Fibroblast of lung (primary cell): ENCODE data around the gene MAP1LC3B2. TPM values are rescaled to one million over a fixed set of nuclear protein-coding genes. Genes with fewer than 3 reads are reported as not detected.
A peak's percentile ranks its signal among the peaks of the same experiment; 100 is the strongest.

ENCODE experiments used
- DNase-seq, 2 donors: peaks; one replicate each; pipeline versions ENCODE4 v3.0.0 to v3.0.0-alpha.2; 2010; ENCODE audit warnings: low read depth in 2 of 2
- H2AFZ ChIP-seq: 2 replicates; pipeline ENCODE4 v1.5.1; 2012; ENCODE audit warnings: low read length, control low read depth, inconsistent platforms
- H3K27ac ChIP-seq: 2 replicates; pipeline ENCODE4 v1.5.1; 2011; ENCODE audit warnings: low read length, control low read depth; ENCODE audit not compliant: insufficient read depth
- H3K27me3 ChIP-seq: 2 replicates; pipeline ENCODE4 v1.5.1; 2011; ENCODE audit warnings: mild to moderate bottlenecking, low read length; ENCODE audit not compliant: control insufficient read depth, insufficient read depth
- H3K36me3 ChIP-seq: 2 replicates; pipeline ENCODE4 v1.5.1; 2011; ENCODE audit warnings: low read length; ENCODE audit not compliant: control insufficient read depth, insufficient read depth
- H3K4me1 ChIP-seq: 2 replicates; pipeline ENCODE4 v1.5.1; 2011; ENCODE audit warnings: low read length; ENCODE audit not compliant: control insufficient read depth, insufficient read depth; ENCODE audit errors: extremely low read depth
- H3K4me2 ChIP-seq: 2 replicates; pipeline ENCODE4 v1.5.1; 2011; ENCODE audit warnings: low read length, control low read depth; ENCODE audit not compliant: insufficient read depth; ENCODE audit errors: extremely low read depth
- H3K4me3 ChIP-seq, 4 experiments: fragments of 200-600 bp in 1 of 4; sonication (generic) in 1 of 4; replicated peaks in 1 of 4; 2 replicates each; pipeline ENCODE4 v1.5.1; 2011 to 2016; ENCODE audit warnings: low read length in 4 of 4, low read depth in 3 of 4, mild to moderate bottlenecking in 3 of 4, control low read depth in 2 of 4, inconsistent platforms in 1 of 4, mixed read lengths in 1 of 4; ENCODE audit not compliant: insufficient read depth in 1 of 4; ENCODE audit errors: control extremely low read depth in 1 of 4
- H3K79me2 ChIP-seq: 2 replicates; pipeline ENCODE4 v1.5.1; 2012; ENCODE audit warnings: mild to moderate bottlenecking, low read length, inconsistent platforms; ENCODE audit not compliant: control insufficient read depth, insufficient read depth
- H3K9ac ChIP-seq: 2 replicates; pipeline ENCODE4 v1.5.1; 2011; ENCODE audit warnings: mild to moderate bottlenecking, low read length, control low read depth; ENCODE audit not compliant: insufficient read depth
- H3K9me3 ChIP-seq: 2 replicates; pipeline ENCODE4 v1.5.1; 2012; ENCODE audit warnings: low read depth, low read length; ENCODE audit not compliant: control insufficient read depth, insufficient read depth
- H4K20me1 ChIP-seq: 2 replicates; pipeline ENCODE4 v1.5.1; 2011; ENCODE audit warnings: low read length; ENCODE audit not compliant: control insufficient read depth, insufficient read depth; ENCODE audit errors: extremely low read depth
- CTCF ChIP-seq, 2 donors: IDR thresholded peaks in 1 of 2; conservative IDR thresholded peaks in 1 of 2; 1 replicate in 1 of 2; 2 replicates in 1 of 2; pipeline ENCODE4 v1.5.1; 2011 to 2012; ENCODE audit warnings: low read length in 2 of 2, control low read depth in 1 of 2, inconsistent platforms in 1 of 2, low read depth in 1 of 2, mild to moderate bottlenecking in 1 of 2
- EZH2 ChIP-seq: IDR thresholded peaks from 2 replicates; pipeline ENCODE4 v1.5.1; 2012; ENCODE audit warnings: low read length, control low read depth, mild to moderate bottlenecking; ENCODE audit errors: missing control alignments
- polyA plus RNA-seq, 2 donors: library from polyadenylated mRNA; depleted of rRNA in 1 of 2; stranded (reverse) in 1 of 2; unstranded in 1 of 2; fragments of >200 nt; gene quantifications; 2 replicates each; pipeline ENCODE4 v1.2.1, GENCODE V29; 2011 to 2012; ENCODE audit warnings: missing spikeins in 1 of 2
- total RNA-seq: library from RNA; depleted of rRNA; stranded (reverse); fragments of >200 nt; gene quantifications from 2 replicates; pipeline ENCODE4 v1.2.1, GENCODE V29; 2014

Gene MAP1LC3B2
- total and polyA plus RNA-seq, 2 donors (not counting 1 experiment from before 2014, with no cell fraction given), result 1.2 TPM

GRCh38 chr12:116525418-116526001 is 33.7 kb upstream of the MAP1LC3B2 start:
- TF ChIP-seq EZH2, result no peak
- no peak for TF ChIP-seq CTCF (conservative IDR thresholded peaks at IDR 0.05 in 1 of 2, IDR thresholded peaks at IDR 0.05 in 1 of 2; ENCODE audit: low read depth in 1 of 2, low read length in 2 of 2)
- H3K27ac ChIP-seq, result peak overlapping the region; percentile 85
- H3K4me1 ChIP-seq, result peaks cover 21% of the 10 kb centered on the region
- H2AFZ ChIP-seq, result peak overlapping the region; percentile 77
- no peaks in the 10 kb centered on the region for H3K27me3 ChIP-seq
- peak overlapping the region; percentile 5 to 44 (median 18) for H3K4me3 ChIP-seq
- no peak overlapping the region for H3K9ac ChIP-seq
- H3K9me3 ChIP-seq, result no peaks in the 10 kb centered on the region
- peak overlapping the region; percentile 79 for H3K4me2 ChIP-seq
- no peaks in the 10 kb centered on the region for H3K36me3 ChIP-seq
- no peaks in the 10 kb centered on the region for H4K20me1 ChIP-seq
- DNase-seq, result peak; percentile 92 to 96
- no peaks in the 10 kb centered on the region for H3K79me2 ChIP-seq

- H3K4me1 ChIP-seq, result peaks cover 21% of the 10 kb centered on the region
- no peak overlapping the region for H3K27ac ChIP-seq
- H3K9me3 ChIP-seq, result no peaks in the 10 kb centered on the region
- H3K4me3 ChIP-seq, result no peak overlapping the region
- no peak overlapping the region for H2AFZ ChIP-seq
- H3K79me2 ChIP-seq, result no peaks in the 10 kb centered on the region
- DNase-seq, result peak; percentile 46 to 85
- no peaks in the 10 kb centered on the region for H3K27me3 ChIP-seq
- H4K20me1 ChIP-seq, result no peaks in the 10 kb centered on the region
- TF ChIP-seq EZH2, result no peak
- TF ChIP-seq CTCF (conservative IDR thresholded peaks at IDR 0.05 in 1 of 2, IDR thresholded peaks at IDR 0.05 in 1 of 2; ENCODE audit: low read depth in 1 of 2, low read length in 2 of 2), result no peak
- H3K36me3 ChIP-seq, result no peaks in the 10 kb centered on the region
- H3K4me2 ChIP-seq, result no peak overlapping the region
- no peak overlapping the region for H3K9ac ChIP-seq
Observed at GRCh38 chr12:116528065-116528464, 31.1 kb upstream of the MAP1LC3B2 start.

GRCh38 chr12:116528498-116528897 is 30.7 kb upstream of the MAP1LC3B2 start:
- no peaks in the 10 kb centered on the region for H3K27me3 ChIP-seq
- H3K4me2 ChIP-seq, result no peak overlapping the region
- H3K4me1 ChIP-seq, result peaks cover 21% of the 10 kb centered on the region
- no peak overlapping the region for H3K27ac ChIP-seq
- H4K20me1 ChIP-seq, result no peaks in the 10 kb centered on the region
- H3K9ac ChIP-seq, result no peak overlapping the region
- H2AFZ ChIP-seq, result no peak overlapping the region
- no peaks in the 10 kb centered on the region for H3K36me3 ChIP-seq
- DNase-seq, result peak in 1 of 2 donors; percentile 66
- H3K9me3 ChIP-seq, result no peaks in the 10 kb centered on the region
- no peaks in the 10 kb centered on the region for H3K79me2 ChIP-seq
- no peak for TF ChIP-seq CTCF (conservative IDR thresholded peaks at IDR 0.05 in 1 of 2, IDR thresholded peaks at IDR 0.05 in 1 of 2; ENCODE audit: low read depth in 1 of 2, low read length in 2 of 2)
- TF ChIP-seq EZH2, result no peak
- no peak overlapping the region for H3K4me3 ChIP-seq
